HCT116 (cell line): ENCODE measurements around the gene UBE2D2. TPM values are rescaled to one million over a fixed set of nuclear protein-coding genes. Genes with fewer than 3 reads are reported as not detected.

Experiments used
- ATAC-seq: fragments of 200-7000 bp; cut with Tn5 transposase; 2 replicates; pipeline ENCODE4 v1.9.1; 2020; ENCODE audit warnings: mild to moderate bottlenecking, moderate library complexity
- BruUV-seq: library from RNA; stranded (reverse); fragments of 400-500 nt; replicated peaks from 2 replicates; lab custom pipeline; 2021; lab: Mats Ljungman, UMichigan
- CTCF ChIA-PET: fragments of 300-600 bp; sonication (Branson Sonifier 250); formaldehyde crosslinking; loops from one replicate; lab custom pipeline; 2021; ENCODE audit warnings: antibody characterized with exemption; lab: Charles Lee
- POLR2A ChIA-PET: fragments of 300-600, 350-600 bp; sonication (Branson Sonifier 250); formaldehyde crosslinking; loops from one replicate; lab custom pipeline; 2021; ENCODE audit warnings: antibody characterized with exemption; lab: Charles Lee
- RAD21 ChIA-PET, 2 experiments: fragments of 300-600 bp; sonication (Branson Sonifier 250); formaldehyde crosslinking; loops; one replicate each; lab custom pipeline; 2023; ENCODE audit warnings: low total read pairs in 2 of 2; ENCODE audit not compliant: uncharacterized antibody in 2 of 2, unreplicated experiment in 2 of 2, low non-redundant PET in 1 of 2; lab: Charles Lee
- DNase-seq: peaks from one replicate; pipeline ENCODE4 v3.0.0-alpha.2; 2010; ENCODE audit warnings: low read depth, low spot score
- H2AFZ ChIP-seq: fragments of 200-600 bp; shearing (Covaris generic), sonication (generic); 2 replicates; pipeline ENCODE4 v1.6.1; 2017; ENCODE audit warnings: low read depth, mixed run types, mixed read lengths, antibody characterized with exemption, low read length; ENCODE audit not compliant: poor library complexity, severe bottlenecking
- H3K27ac ChIP-seq: 2 replicates; pipeline ENCODE4 v1.5.1; 2012; ENCODE audit warnings: low read depth, low read length
- H3K27me3 ChIP-seq: fragments of 200-600 bp; sonication (generic); 2 replicates; pipeline ENCODE4 v1.6.1; 2016; ENCODE audit warnings: mixed run types, low read length, mixed read lengths; ENCODE audit not compliant: insufficient read depth
- H3K36me3 ChIP-seq, 2 experiments: fragments of 200-500 bp in 1 of 2; fragments of 200-600 bp in 1 of 2; sonication (Bioruptor generic) in 1 of 2; sonication (generic) in 1 of 2; 2 replicates each; pipeline versions ENCODE4 v1.5.1 to v1.6.1; 2014 to 2016; ENCODE audit warnings: low read length in 2 of 2, inconsistent platforms in 1 of 2, mixed read lengths in 1 of 2, mixed run types in 1 of 2; ENCODE audit not compliant: insufficient read depth in 2 of 2, control insufficient read depth in 1 of 2
- H3K4me1 ChIP-seq, 2 experiments: fragments of 200-600 bp in 1 of 2; sonication (generic) in 1 of 2; 2 replicates each; pipeline versions ENCODE4 v1.5.1 to v1.6.1; 2012 to 2017; ENCODE audit warnings: low read length in 2 of 2, inconsistent platforms in 1 of 2, mild to moderate bottlenecking in 1 of 2, mixed read lengths in 1 of 2, mixed run types in 1 of 2, moderate library complexity in 1 of 2; ENCODE audit not compliant: insufficient read depth in 2 of 2, control insufficient read depth in 1 of 2
- H3K4me2 ChIP-seq: fragments of 200-600 bp; sonication (generic); 2 replicates; pipeline ENCODE4 v1.6.1; 2017; ENCODE audit warnings: mixed run types, low read length, mixed read lengths
- H3K4me3 ChIP-seq, 2 experiments: fragments of 200-600 bp in 1 of 2; sonication (generic) in 1 of 2; replicated peaks in 1 of 2; 2 replicates each; pipeline ENCODE4 v1.5.1; 2011 to 2016; ENCODE audit warnings: low read length in 2 of 2, control low read depth in 1 of 2, low read depth in 1 of 2, mild to moderate bottlenecking in 1 of 2, mixed read lengths in 1 of 2, mixed run types in 1 of 2
- H3K79me2 ChIP-seq: fragments of 200-600 bp; sonication (generic); 2 replicates; pipeline ENCODE4 v1.6.1; 2017; ENCODE audit warnings: mild to moderate bottlenecking, mixed run types, low read length, moderate library complexity, mixed read lengths; ENCODE audit not compliant: insufficient read depth
- H3K9ac ChIP-seq: fragments of 200-600 bp; sonication (generic); 2 replicates; pipeline ENCODE4 v1.6.1; 2016; ENCODE audit warnings: low read length, mixed read lengths
- H3K9me2 ChIP-seq: fragments of 200-600 bp; sonication (generic), shearing (Covaris generic); 2 replicates; pipeline ENCODE4 v1.6.1; 2017; ENCODE audit warnings: mixed run types, mild to moderate bottlenecking, moderate library complexity; ENCODE audit not compliant: insufficient read depth
- H3K9me3 ChIP-seq, 2 experiments: fragments of 200-500 bp in 1 of 2; fragments of 200-600 bp in 1 of 2; sonication (Bioruptor generic) in 1 of 2; sonication (generic) in 1 of 2; 2 replicates each; pipeline ENCODE4 v1.6.1; 2014 to 2017; ENCODE audit warnings: low read length in 2 of 2, mixed read lengths in 2 of 2, inconsistent platforms in 1 of 2, low read depth in 1 of 2, mild to moderate bottlenecking in 1 of 2, mixed run types in 1 of 2, moderate library complexity in 1 of 2; ENCODE audit not compliant: control insufficient read depth in 1 of 2, insufficient read depth in 1 of 2
- H4K20me1 ChIP-seq: fragments of 200-600 bp; sonication (generic), shearing (Covaris generic); 2 replicates; pipeline ENCODE4 v1.6.1; 2017; ENCODE audit warnings: mixed run types, mild to moderate bottlenecking, moderate library complexity; ENCODE audit not compliant: insufficient read depth
- CEBPB ChIP-seq: IDR thresholded peaks from 2 replicates; pipeline ENCODE4 v1.6.1; 2012; ENCODE audit warnings: low read depth
- EZH2phosphoT487 ChIP-seq: fragments of 200-600 bp; IDR thresholded peaks from 2 replicates; pipeline ENCODE4 v1.6.1; 2018; ENCODE audit warnings: antibody characterized with exemption, borderline replicate concordance
- POLR2AphosphoS5 ChIP-seq: IDR thresholded peaks from 2 replicates; pipeline ENCODE4 v1.6.1; 2011; ENCODE audit warnings: mild to moderate bottlenecking, low read depth, low read length, moderate library complexity
- RAD21 ChIP-seq: IDR thresholded peaks from 2 replicates; pipeline ENCODE4 v1.6.1; 2012; ENCODE audit warnings: low read depth, mild to moderate bottlenecking
- SIN3A ChIP-seq: IDR thresholded peaks from 2 replicates; pipeline ENCODE4 v1.6.1; 2012; ENCODE audit warnings: low read depth
- SRF ChIP-seq: IDR thresholded peaks from 2 replicates; pipeline ENCODE4 v1.6.1; 2012; ENCODE audit warnings: low read depth
- TCF7L2 ChIP-seq: IDR thresholded peaks from 2 replicates; pipeline ENCODE4 v1.7.0; 2011; ENCODE audit warnings: borderline replicate concordance, inconsistent platforms; ENCODE audit not compliant: insufficient read depth, insufficient read length; ENCODE audit errors: extremely low read depth
- YY1 ChIP-seq: IDR thresholded peaks from 2 replicates; pipeline ENCODE4 v1.6.1; 2011; ENCODE audit warnings: low read length, low read depth, moderate library complexity, mild to moderate bottlenecking; ENCODE audit not compliant: insufficient replicate concordance; ENCODE audit errors: extremely low read depth
- ZFX ChIP-seq: fragments of 450-650 bp; IDR thresholded peaks from 2 replicates; pipeline ENCODE4 v1.6.1; 2017
- ZNF274 ChIP-seq: fragments of 200-500 bp; sonication (Bioruptor generic); IDR thresholded peaks from 2 replicates; pipeline ENCODE4 v1.6.1; 2014; ENCODE audit warnings: mild to moderate bottlenecking, low read depth, low read length, inconsistent platforms
- intact Hi-C: fragments of 100-400 bp; cut with micrococcal nuclease; formaldehyde crosslinking; loops from 2 replicates; pipeline ENCODE4 v1.10.0; 2022
- total RNA-seq: library from RNA; stranded (reverse); gene quantifications from one replicate; pipeline ENCODE4 v1.2.1, GENCODE V29; 2021; ENCODE audit not compliant: unreplicated experiment
- TF ChIP-seq, protein P1 (sequence below): IDR thresholded peaks from 2 replicates; pipeline ENCODE4 v1.6.1; 2012
- TF ChIP-seq, protein P2 (sequence below): IDR thresholded peaks from 2 replicates; pipeline ENCODE4 v1.6.1; 2011; ENCODE audit warnings: mild to moderate bottlenecking, low read length, moderate library complexity; ENCODE audit not compliant: insufficient replicate concordance; ENCODE audit errors: extremely low read depth
- TF ChIP-seq, protein P3 (sequence below): IDR thresholded peaks from 2 replicates; pipeline ENCODE4 v1.6.1; 2012

UBE2D2 gene
- total RNA-seq, 1 experiment from 2014 or later = 140 TPM

- intact Hi-C loops = loop anchor here (1.0 kb wide), 1 partner anchor 10 kb away; no protein-coding TSS in a partner anchor
- ATAC-seq (peak; percentile 57), DNase-seq (no peak)
- H3K9ac ChIP-seq = peak within 1 kb of the TSS; percentile 87
- H3K79me2 ChIP-seq = peaks cover 47% of the 10 kb centered on the region
- no peaks in the 10 kb centered on the region for H3K9me2 ChIP-seq
- H3K4me1 ChIP-seq = peaks cover 52 to 63% of the 10 kb centered on the region in 2 experiments
- H2AFZ ChIP-seq = peak within 1 kb of the TSS; percentile 70
- RAD21 ChIA-PET = interaction anchor here (0.6 to 1.9 kb wide), 9 partner anchors 9 to 117 kb away, joined by 3 to 31 read pairs (median 3); no protein-coding TSS in a partner anchor
- H3K27me3 ChIP-seq = no peaks in the 10 kb centered on the region
- peaks cover 6% of the 10 kb centered on the region; the same call in 1 of the 2 replicates for H4K20me1 ChIP-seq
- POLR2A ChIA-PET = interaction anchor here (0.5 to 3.9 kb wide), 5 partner anchors 11 to 61 kb away, joined by 3 to 62 read pairs (median 3); no protein-coding TSS in a partner anchor
- peak within 1 kb of the TSS; percentile 80 to 84 for H3K4me3 ChIP-seq
- no TSS peak for BruUV-seq
- H3K27ac ChIP-seq = peak within 1 kb of the TSS; percentile 88
- H3K36me3 ChIP-seq = no peaks in the 10 kb centered on the region
- CTCF ChIA-PET = interaction anchor here (0.9 to 1.9 kb wide), 6 partner anchors 12 to 127 kb away, joined by 3 to 56 read pairs (median 8); no protein-coding TSS in a partner anchor
- H3K4me2 ChIP-seq = peak within 1 kb of the TSS; percentile 84
- TF ChIP-seq RAD21 (no peak), POLR2AphosphoS5 (peak; percentile 79), ZFX (no peak), ZNF274 (no peak), SRF (no peak), EZH2phosphoT487 (no peak), YY1 (peak; percentile 66), TCF7L2 (peak; percentile 53), CEBPB (no peak), SIN3A (no peak)
- TF ChIP-seq, protein P1, sequence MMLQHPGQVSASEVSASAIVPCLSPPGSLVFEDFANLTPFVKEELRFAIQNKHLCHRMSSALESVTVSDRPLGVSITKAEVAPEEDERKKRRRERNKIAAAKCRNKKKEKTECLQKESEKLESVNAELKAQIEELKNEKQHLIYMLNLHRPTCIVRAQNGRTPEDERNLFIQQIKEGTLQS = no peak
- TF ChIP-seq, protein P2, sequence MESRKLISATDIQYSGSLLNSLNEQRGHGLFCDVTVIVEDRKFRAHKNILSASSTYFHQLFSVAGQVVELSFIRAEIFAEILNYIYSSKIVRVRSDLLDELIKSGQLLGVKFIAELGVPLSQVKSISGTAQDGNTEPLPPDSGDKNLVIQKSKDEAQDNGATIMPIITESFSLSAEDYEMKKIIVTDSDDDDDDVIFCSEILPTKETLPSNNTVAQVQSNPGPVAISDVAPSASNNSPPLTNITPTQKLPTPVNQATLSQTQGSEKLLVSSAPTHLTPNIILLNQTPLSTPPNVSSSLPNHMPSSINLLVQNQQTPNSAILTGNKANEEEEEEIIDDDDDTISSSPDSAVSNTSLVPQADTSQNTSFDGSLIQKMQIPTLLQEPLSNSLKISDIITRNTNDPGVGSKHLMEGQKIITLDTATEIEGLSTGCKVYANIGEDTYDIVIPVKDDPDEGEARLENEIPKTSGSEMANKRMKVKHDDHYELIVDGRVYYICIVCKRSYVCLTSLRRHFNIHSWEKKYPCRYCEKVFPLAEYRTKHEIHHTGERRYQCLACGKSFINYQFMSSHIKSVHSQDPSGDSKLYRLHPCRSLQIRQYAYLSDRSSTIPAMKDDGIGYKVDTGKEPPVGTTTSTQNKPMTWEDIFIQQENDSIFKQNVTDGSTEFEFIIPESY = no peak
- TF ChIP-seq, protein P3, sequence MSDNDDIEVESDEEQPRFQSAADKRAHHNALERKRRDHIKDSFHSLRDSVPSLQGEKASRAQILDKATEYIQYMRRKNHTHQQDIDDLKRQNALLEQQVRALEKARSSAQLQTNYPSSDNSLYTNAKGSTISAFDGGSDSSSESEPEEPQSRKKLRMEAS = no peak
- TF ChIP-seq, all 23 proteins: peak for 3
- no peaks in the 10 kb centered on the region for H3K9me3 ChIP-seq
Measured at GRCh38 chr5:139648205-139649081, 87.3 kb downstream of the UBE2D2 start, which contains the start of gene CXXC5. TSS of gene CXXC5 (plus strand) at chr5:139648349. CDS start at chr5:139680524, 32,175 bp downstream.
